ENCODE data around the gene NRXN3. TPM values are rescaled to one million over a fixed set of nuclear protein-coding genes. Genes with fewer than 3 reads are reported as not detected.

Gene NRXN3
- total and polyA plus RNA-seq, 2 of the 13 experiments (the other 11 are each of a cell fraction or from before 2014, with no cell fraction given) = 0.03 TPM; not detected in 1

- TF ChIP-seq BCLAF1 (IDR thresholded peaks at IDR 0.05) = no peak
- TF ChIP-seq CCDC6 (CRISPR knock-in tag; IDR thresholded peaks at IDR 0.05) = no peak
- TF ChIP-seq ATM (IDR thresholded peaks at IDR 0.05; ENCODE audit: borderline replicate concordance) = no peak
Measured at GRCh38 chr14:79186523-79186922, 1016.4 kb downstream of the NRXN3 start (continued).

- no peak overlapping the region for H2AFZ ChIP-seq (ENCODE audit: low read length)
- H3K36me3 ChIP-seq (replicated peaks in 1 of 2; ENCODE audit: control insufficient read depth in 1 of 2, insufficient read depth in 2 of 2, low read length in 2 of 2) = no peaks in the 10 kb centered on the region
- H3K4me2 ChIP-seq (ENCODE audit: low read depth, low read length) = no peak overlapping the region
- FAIRE-seq (no peak), DNase-seq (ENCODE audit: low spot score) (no peak), ATAC-seq (no peak)
- intact Hi-C loops (cut with micrococcal nuclease; ENCODE audit: unreplicated experiment) = no loop called here
- no peak overlapping the region for H3K9ac ChIP-seq (ENCODE audit: insufficient read depth, low read depth, low read length)
- no peaks in the 10 kb centered on the region for H3K4me1 ChIP-seq (ENCODE audit: insufficient read depth, low read length)
- no peaks in the 10 kb centered on the region for H3K79me2 ChIP-seq (ENCODE audit: insufficient read depth, low read length)
- no peaks in the 10 kb centered on the region for H4K20me1 ChIP-seq (ENCODE audit: insufficient read depth, low read length)
- in situ Hi-C loops (cut with HindIII; ENCODE audit: extremely low pct_ligation_motif_present, low pct_unique_long_range_greater_than_20kb) = no loop called here
- no peak overlapping the region for H3K27ac ChIP-seq (ENCODE audit: extremely low read length, insufficient read depth, low read length)
- H3K27me3 ChIP-seq (ENCODE audit: control insufficient read depth in 1 of 2, insufficient read depth in 2 of 2, low read length in 2 of 2) = no peaks in the 10 kb centered on the region
- CTCF ChIA-PET (ENCODE audit: low intra/inter-chr PET ratio, low total read pairs) = no interaction called here
- BruUV-seq (replicated peaks) = no TSS peak
- no peak overlapping the region for H3K4me3 ChIP-seq (replicated peaks in 1 of 3; ENCODE audit: insufficient read depth in 1 of 3, low read depth in 2 of 3, low read length in 3 of 3)
- POLR2A ChIA-PET = no interaction called here
- 2% methylated on average over 5 of the region's 5 CpGs for WGBS (ENCODE audit: low lambda C conversion rate)
- H3K9me3 ChIP-seq (ENCODE audit: low read length) = peaks cover 73% of the 10 kb centered on the region
- TF ChIP-seq DNMT3B (CRISPR knock-in tag; conservative IDR thresholded peaks at IDR 0.05) (no peak), ZNF770 (CRISPR knock-in tag; IDR thresholded peaks at IDR 0.05) (no peak), TBX2 (CRISPR knock-in tag; IDR thresholded peaks at IDR 0.05; ENCODE audit: borderline replicate concordance) (no peak), HOMEZ (CRISPR knock-in tag; IDR thresholded peaks at IDR 0.05; ENCODE audit: low read depth) (no peak), ZNF761 (CRISPR knock-in tag; conservative IDR thresholded peaks at IDR 0.05) (no peak), IRF9 (CRISPR knock-in tag; IDR thresholded peaks at IDR 0.05; ENCODE audit: borderline replicate concordance) (no peak), TARDBP (CRISPR knock-in tag; IDR thresholded peaks at IDR 0.05) (no peak), BCLAF1 (IDR thresholded peaks at IDR 0.05) (no peak), AKAP8 (CRISPR knock-in tag; IDR thresholded peaks at IDR 0.05) (no peak)
Measured at GRCh38 chr14:79193689-79194477, 1023.7 kb downstream of the NRXN3 start.

Measured in HepG2 (cell line).